Mesendoderm (in vitro differentiated cells): Measurements from ENCODE around the gene SWI5.

Experiments
- DNase-seq: peaks from one replicate; pipeline ENCODE4 v3.0.0; 2013
- H2AK5ac ChIP-seq: 2 replicates; pipeline ENCODE4 v1.6.1; 2013; ENCODE audit warnings: low read length, inconsistent platforms
- H2BK120ac ChIP-seq: 2 replicates; pipeline ENCODE4 v1.6.1; 2013; ENCODE audit warnings: low read depth, mild to moderate bottlenecking, low read length, moderate library complexity, mixed read lengths
- H2BK15ac ChIP-seq: replicated peaks from 2 replicates; pipeline ENCODE4 v1.6.1; 2013; ENCODE audit warnings: low read depth, mild to moderate bottlenecking, moderate library complexity
- H2BK5ac ChIP-seq: 2 replicates; pipeline ENCODE4 v1.6.1; 2013; ENCODE audit warnings: low read length, inconsistent platforms
- H3K18ac ChIP-seq: 2 replicates; pipeline ENCODE4 v1.6.1; 2013; ENCODE audit warnings: mild to moderate bottlenecking, low read length, mixed read lengths
- H3K23ac ChIP-seq: one replicate; pipeline ENCODE4 v1.6.1; 2013; ENCODE audit warnings: low read length
- H3K27ac ChIP-seq: 2 replicates; pipeline ENCODE4 v1.5.1; 2013; ENCODE audit warnings: low read depth, mild to moderate bottlenecking, inconsistent platforms, low read length, moderate library complexity
- H3K27me3 ChIP-seq: 2 replicates; pipeline ENCODE4 v1.6.1; 2013; ENCODE audit warnings: low read length, control low read depth, mild to moderate bottlenecking, inconsistent platforms; ENCODE audit not compliant: insufficient read depth, poor library complexity
- H3K36me3 ChIP-seq: 2 replicates; pipeline ENCODE4 v1.6.1; 2013; ENCODE audit warnings: low read length, inconsistent platforms; ENCODE audit not compliant: control insufficient read depth, insufficient read depth
- H3K4ac ChIP-seq: one replicate; pipeline ENCODE4 v1.6.1; 2013; ENCODE audit warnings: low read depth, mild to moderate bottlenecking, low read length, moderate library complexity
- H3K4me1 ChIP-seq: 2 replicates; pipeline ENCODE4 v1.6.1; 2013; ENCODE audit warnings: low read depth, low read length, inconsistent platforms; ENCODE audit not compliant: control insufficient read depth
- H3K4me2 ChIP-seq: 2 replicates; pipeline ENCODE4 v1.6.1; 2013; ENCODE audit warnings: low read length
- H3K4me3 ChIP-seq: 2 replicates; pipeline ENCODE4 v1.5.1; 2013; ENCODE audit warnings: mild to moderate bottlenecking, low read length
- H3K56ac ChIP-seq: one replicate; pipeline ENCODE4 v1.6.1; 2013; ENCODE audit warnings: low read length
- H3K79me1 ChIP-seq: 2 replicates; pipeline ENCODE4 v1.6.1; 2013; ENCODE audit warnings: low read length, inconsistent platforms
- H3K79me2 ChIP-seq: 2 replicates; pipeline ENCODE4 v1.6.1; 2013; ENCODE audit warnings: mild to moderate bottlenecking, low read length; ENCODE audit not compliant: control insufficient read depth, insufficient read depth
- H3K9ac ChIP-seq: 2 replicates; pipeline ENCODE4 v1.6.1; 2013; ENCODE audit warnings: low read length, inconsistent platforms
- H4K5ac ChIP-seq: one replicate; pipeline ENCODE4 v1.6.1; 2013; ENCODE audit warnings: low read length
- H4K8ac ChIP-seq: one replicate; pipeline ENCODE4 v1.6.1; 2013; ENCODE audit warnings: low read depth, mild to moderate bottlenecking, control low read depth, low read length, moderate library complexity
- WGBS: extraction: QIAGEN DNeasy Blood & Tissue Kit; methylation state at CpG from one replicate; pipeline ENCODE4 v1.1.7; 2013; ENCODE audit warnings: low lambda C conversion rate, missing lambda C conversion rate; ENCODE audit not compliant: insufficient coverage; ENCODE audit errors: extremely low coverage; 5-methylcytosine and 5-hydroxymethylcytosine counted together

The SWI5 gene

DNA sequence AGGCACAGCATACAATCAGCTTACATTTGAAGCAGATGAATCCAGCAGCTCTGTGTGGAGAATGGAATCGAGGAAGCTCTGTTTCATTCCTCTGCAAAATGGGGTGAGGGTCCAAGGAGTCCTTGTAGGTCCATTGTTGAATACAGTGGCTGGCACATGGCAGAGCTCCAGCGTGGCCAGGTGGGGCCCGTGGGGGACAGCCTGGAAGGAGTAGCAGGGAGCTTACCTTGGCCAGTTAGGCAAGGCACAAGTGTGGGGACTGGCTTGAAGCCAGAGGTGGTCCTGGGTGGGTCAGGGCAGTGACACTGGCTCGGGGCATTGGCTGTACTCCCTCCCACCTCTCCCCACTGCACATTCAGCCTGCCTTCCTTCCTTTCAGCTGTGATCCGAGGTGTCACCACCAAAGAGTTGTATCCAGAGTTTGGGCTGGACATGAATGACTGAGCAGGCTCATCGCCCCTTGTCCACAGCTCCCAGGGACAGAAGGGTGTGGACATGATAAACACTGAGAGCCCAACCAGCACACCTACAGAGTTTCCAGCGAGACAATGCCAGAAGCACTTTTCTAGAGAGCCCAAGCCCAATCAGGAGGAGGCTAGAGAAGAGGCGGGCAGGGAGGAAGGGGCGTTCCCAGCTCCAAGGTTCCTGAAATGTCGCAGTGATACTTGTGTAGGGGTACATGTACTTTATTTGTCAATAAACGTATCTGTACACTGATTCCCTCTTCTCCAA, 12.4 kb downstream of the SWI5 start:
- no peak overlapping the region for H2BK5ac ChIP-seq
- H4K5ac ChIP-seq, result no peak overlapping the region
- no peaks in the 10 kb centered on the region for H3K79me2 ChIP-seq
- no peak overlapping the region for H3K23ac ChIP-seq
- H3K79me1 ChIP-seq, result no peaks in the 10 kb centered on the region
- no peak overlapping the region for H3K9ac ChIP-seq
- no peak overlapping the region for H2AK5ac ChIP-seq
- H3K27ac ChIP-seq, result no peak overlapping the region
- H3K4me1 ChIP-seq, result no peaks in the 10 kb centered on the region
- H3K27me3 ChIP-seq, result no peaks in the 10 kb centered on the region
- no peak overlapping the region for H2BK120ac ChIP-seq
- no CpG with 5 or more reads among the region's 11 CpGs for WGBS
- no peak for DNase-seq
- H3K36me3 ChIP-seq, result no peaks in the 10 kb centered on the region
- no peak overlapping the region for H4K8ac ChIP-seq
- no peak overlapping the region for H2BK15ac ChIP-seq
- no peak overlapping the region for H3K18ac ChIP-seq
- H3K4me2 ChIP-seq, result no peak overlapping the region
- H3K56ac ChIP-seq, result no peak overlapping the region
- no peak overlapping the region for H3K4me3 ChIP-seq
- no peak overlapping the region for H3K4ac ChIP-seq

DNA sequence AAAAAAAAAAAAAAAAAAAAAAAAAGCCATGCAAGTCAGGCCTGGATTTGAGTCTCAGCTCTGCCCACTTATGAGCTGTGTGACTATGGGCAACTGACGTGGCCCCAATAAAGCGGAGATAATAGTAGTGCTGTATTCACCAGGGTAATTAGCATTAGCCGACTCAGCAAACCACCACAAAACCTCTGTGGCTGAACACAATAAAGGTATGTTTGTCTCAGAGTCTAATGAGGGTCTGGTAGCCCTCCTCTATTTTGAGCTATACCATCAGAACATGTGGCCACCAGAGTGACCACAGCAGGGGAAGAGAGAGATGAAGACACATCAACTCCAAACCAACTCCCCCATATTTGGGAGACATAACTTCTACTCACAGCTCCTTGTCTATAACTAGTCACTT, 15.9 kb downstream of the SWI5 start:
- no peak overlapping the region for H3K4me3 ChIP-seq
- H3K27me3 ChIP-seq, result no peaks in the 10 kb centered on the region
- no peak overlapping the region for H2BK5ac ChIP-seq
- no peaks in the 10 kb centered on the region for H3K79me2 ChIP-seq
- H2BK120ac ChIP-seq, result no peak overlapping the region
- H3K56ac ChIP-seq, result no peak overlapping the region
- H4K5ac ChIP-seq, result no peak overlapping the region
- H3K36me3 ChIP-seq, result no peaks in the 10 kb centered on the region
- no CpG with 5 or more reads among the region's 3 CpGs for WGBS
- no peak overlapping the region for H3K4me2 ChIP-seq
- no peak overlapping the region for H3K4ac ChIP-seq
- H3K23ac ChIP-seq, result no peak overlapping the region
- DNase-seq, result no peak
- no peak overlapping the region for H4K8ac ChIP-seq
- no peak overlapping the region for H3K18ac ChIP-seq
- H2BK15ac ChIP-seq, result no peak overlapping the region
- H3K79me1 ChIP-seq, result no peaks in the 10 kb centered on the region
- H3K27ac ChIP-seq, result no peak overlapping the region
- H3K9ac ChIP-seq, result no peak overlapping the region
- no peak overlapping the region for H2AK5ac ChIP-seq
- no peaks in the 10 kb centered on the region for H3K4me1 ChIP-seq

DNA sequence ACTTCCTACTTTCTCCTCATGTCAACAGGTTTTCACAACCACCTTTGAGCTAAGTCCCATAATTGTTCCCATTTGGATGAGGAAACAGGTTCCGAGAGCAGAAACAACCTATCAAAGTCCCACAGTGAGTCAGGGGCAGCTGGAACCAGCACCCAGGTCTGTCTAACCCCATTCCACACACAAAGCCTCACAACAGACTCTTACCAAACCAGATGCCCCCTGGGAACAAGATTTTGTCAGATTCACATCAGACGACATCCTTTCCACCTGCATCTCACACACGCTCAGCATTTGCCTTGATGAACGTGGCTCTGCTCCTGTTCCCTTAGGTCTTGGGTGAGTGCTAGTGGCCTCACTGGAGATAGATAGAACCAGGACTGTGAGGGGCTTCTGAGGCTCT, 17.0 kb downstream of the SWI5 start:
- Histone ChIP-seq H4K8ac (no peak overlapping the region), H3K4me3 (no peak overlapping the region)
- no peak for DNase-seq

DNA sequence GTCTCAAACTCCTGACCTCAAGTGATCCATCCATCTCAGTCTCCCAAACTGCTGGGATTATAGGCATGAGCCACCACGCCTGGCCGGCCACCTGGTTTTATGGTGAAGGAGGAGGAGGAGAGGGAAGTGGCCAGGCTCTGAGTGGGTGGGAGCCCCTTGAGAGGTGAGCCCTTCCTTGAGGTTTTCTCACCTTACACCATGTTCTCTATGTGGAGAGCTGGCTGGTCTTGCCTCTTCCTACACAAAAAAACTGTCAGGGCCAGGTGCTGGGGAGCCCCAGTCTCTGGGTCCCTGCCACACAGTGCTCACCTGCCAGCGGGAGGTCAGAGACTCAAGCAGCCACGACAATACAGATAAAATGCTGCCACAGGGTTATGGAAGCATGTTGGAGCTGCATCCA, 18.1 kb downstream of the SWI5 start:
- no peak overlapping the region for H3K4ac ChIP-seq
- no peak overlapping the region for H3K4me2 ChIP-seq
- H3K79me2 ChIP-seq, result no peaks in the 10 kb centered on the region
- no peak overlapping the region for H3K18ac ChIP-seq
- no peak overlapping the region for H2AK5ac ChIP-seq
- H3K36me3 ChIP-seq, result no peaks in the 10 kb centered on the region
- no peak overlapping the region for H4K8ac ChIP-seq
- no peak overlapping the region for H4K5ac ChIP-seq
- no peak overlapping the region for H3K4me3 ChIP-seq
- no peak overlapping the region for H2BK120ac ChIP-seq
- H3K23ac ChIP-seq, result no peak overlapping the region
- no peak overlapping the region for H2BK5ac ChIP-seq
- no peaks in the 10 kb centered on the region for H3K27me3 ChIP-seq
- H2BK15ac ChIP-seq, result no peak overlapping the region
- H3K27ac ChIP-seq, result no peak overlapping the region
- H3K56ac ChIP-seq, result no peak overlapping the region
- no peaks in the 10 kb centered on the region for H3K4me1 ChIP-seq
- WGBS, result no CpG with 5 or more reads among the region's 4 CpGs
- H3K79me1 ChIP-seq, result no peaks in the 10 kb centered on the region
- no peak overlapping the region for H3K9ac ChIP-seq
- no peak for DNase-seq

More for the DNA sequence above, 17.0 kb downstream of the SWI5 start:
- no peaks in the 10 kb centered on the region for H3K36me3 ChIP-seq
- no CpG with 5 or more reads among the region's 4 CpGs for WGBS
- no peaks in the 10 kb centered on the region for H3K79me1 ChIP-seq
- H3K56ac ChIP-seq, result no peak overlapping the region
- no peak overlapping the region for H3K27ac ChIP-seq
- no peaks in the 10 kb centered on the region for H3K4me1 ChIP-seq
- H3K4ac ChIP-seq, result no peak overlapping the region
- no peak overlapping the region for H3K23ac ChIP-seq
- no peak overlapping the region for H3K18ac ChIP-seq
- H2BK5ac ChIP-seq, result no peak overlapping the region
- no peak overlapping the region for H2AK5ac ChIP-seq
- no peak overlapping the region for H2BK120ac ChIP-seq
- H3K27me3 ChIP-seq, result no peaks in the 10 kb centered on the region
- no peak overlapping the region for H3K9ac ChIP-seq
- no peak overlapping the region for H3K4me2 ChIP-seq
- H3K79me2 ChIP-seq, result no peaks in the 10 kb centered on the region
- H4K5ac ChIP-seq, result no peak overlapping the region
- no peak overlapping the region for H2BK15ac ChIP-seq

DNA sequence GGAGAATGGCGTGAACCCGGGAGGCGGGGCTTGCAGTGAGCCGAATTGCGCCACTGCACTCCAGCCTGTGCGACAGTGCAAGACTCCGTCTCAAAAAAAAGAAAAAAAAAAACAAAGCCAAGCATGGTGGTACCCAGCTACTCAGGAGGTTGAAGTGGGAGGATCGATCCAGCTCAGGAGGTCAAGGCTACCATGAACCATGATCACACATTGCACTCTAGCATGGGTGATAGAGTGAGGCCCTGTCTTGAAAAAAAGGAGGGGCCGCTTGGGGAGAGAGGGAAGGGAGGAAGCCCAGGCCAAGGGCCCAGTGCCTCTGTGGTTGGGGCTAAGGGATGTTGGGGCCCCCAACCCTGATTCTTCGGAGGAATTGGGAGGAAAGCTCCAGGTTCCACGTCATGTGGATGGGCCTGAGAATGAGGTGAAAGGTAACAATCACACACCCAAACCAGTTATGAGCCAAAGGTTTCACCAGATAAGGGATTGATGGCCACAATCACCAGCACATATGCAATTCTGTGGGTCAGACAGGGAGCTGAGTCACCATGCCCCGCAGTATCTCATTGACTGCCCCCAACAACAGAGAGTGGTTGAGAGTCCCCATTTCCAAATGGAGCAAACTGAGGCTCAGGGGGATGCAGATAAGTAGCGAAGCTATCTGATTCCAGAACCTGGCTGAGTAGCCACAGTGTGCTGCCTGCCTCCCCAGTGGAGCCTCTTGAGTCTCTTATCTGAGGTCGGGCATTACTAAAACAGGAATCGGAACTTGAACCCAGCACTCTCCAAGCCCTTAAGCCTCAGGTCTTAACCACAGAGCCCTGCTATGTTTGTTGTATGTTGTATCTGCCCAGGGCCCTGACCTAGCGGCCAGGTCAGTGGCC, 20.5 kb downstream of the SWI5 start:
- no peaks in the 10 kb centered on the region for H3K79me2 ChIP-seq
- DNase-seq, result no peak
- no peaks in the 10 kb centered on the region for H3K4me1 ChIP-seq
- no peak overlapping the region for H2BK5ac ChIP-seq
- no CpG with 5 or more reads among the region's 16 CpGs for WGBS
- no peak overlapping the region for H2BK15ac ChIP-seq
- H3K4me3 ChIP-seq, result no peak overlapping the region
- H3K56ac ChIP-seq, result no peak overlapping the region
- no peak overlapping the region for H2BK120ac ChIP-seq
- H3K36me3 ChIP-seq, result no peaks in the 10 kb centered on the region
- no peaks in the 10 kb centered on the region for H3K27me3 ChIP-seq
- H3K18ac ChIP-seq, result no peak overlapping the region
- no peak overlapping the region for H3K4me2 ChIP-seq
- no peaks in the 10 kb centered on the region for H3K79me1 ChIP-seq
- H4K8ac ChIP-seq, result no peak overlapping the region
- no peak overlapping the region for H3K4ac ChIP-seq
- no peak overlapping the region for H3K9ac ChIP-seq
- H2AK5ac ChIP-seq, result no peak overlapping the region
- no peak overlapping the region for H3K23ac ChIP-seq
- no peak overlapping the region for H3K27ac ChIP-seq
- H4K5ac ChIP-seq, result no peak overlapping the region
